ENCODE measurements around the gene GRAP2.

- TF ChIP-seq, protein P1, sequence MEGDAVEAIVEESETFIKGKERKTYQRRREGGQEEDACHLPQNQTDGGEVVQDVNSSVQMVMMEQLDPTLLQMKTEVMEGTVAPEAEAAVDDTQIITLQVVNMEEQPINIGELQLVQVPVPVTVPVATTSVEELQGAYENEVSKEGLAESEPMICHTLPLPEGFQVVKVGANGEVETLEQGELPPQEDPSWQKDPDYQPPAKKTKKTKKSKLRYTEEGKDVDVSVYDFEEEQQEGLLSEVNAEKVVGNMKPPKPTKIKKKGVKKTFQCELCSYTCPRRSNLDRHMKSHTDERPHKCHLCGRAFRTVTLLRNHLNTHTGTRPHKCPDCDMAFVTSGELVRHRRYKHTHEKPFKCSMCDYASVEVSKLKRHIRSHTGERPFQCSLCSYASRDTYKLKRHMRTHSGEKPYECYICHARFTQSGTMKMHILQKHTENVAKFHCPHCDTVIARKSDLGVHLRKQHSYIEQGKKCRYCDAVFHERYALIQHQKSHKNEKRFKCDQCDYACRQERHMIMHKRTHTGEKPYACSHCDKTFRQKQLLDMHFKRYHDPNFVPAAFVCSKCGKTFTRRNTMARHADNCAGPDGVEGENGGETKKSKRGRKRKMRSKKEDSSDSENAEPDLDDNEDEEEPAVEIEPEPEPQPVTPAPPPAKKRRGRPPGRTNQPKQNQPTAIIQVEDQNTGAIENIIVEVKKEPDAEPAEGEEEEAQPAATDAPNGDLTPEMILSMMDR (conservative IDR thresholded peaks at IDR 0.05; ENCODE audit: low read depth in 2 of 2) = no peak
- TF ChIP-seq ZNF331 (CRISPR knock-in tag; IDR thresholded peaks at IDR 0.05; ENCODE audit: low read depth) (no peak), POLR2AphosphoS5 (IDR thresholded peaks at IDR 0.05; ENCODE audit: low read depth) (no peak), NANOG (IDR thresholded peaks at IDR 0.05; ENCODE audit: borderline replicate concordance) (no peak), EZH2 (IDR thresholded peaks at IDR 0.05; ENCODE audit: low read depth, unreplicated experiment) (no peak), EZH2phosphoT487 (IDR thresholded peaks at IDR 0.05; ENCODE audit: unreplicated experiment) (no peak), CREB1 (CRISPR knock-in tag; IDR thresholded peaks at IDR 0.05; ENCODE audit: low read depth) (no peak)
- TF ChIP-seq, protein P2, sequence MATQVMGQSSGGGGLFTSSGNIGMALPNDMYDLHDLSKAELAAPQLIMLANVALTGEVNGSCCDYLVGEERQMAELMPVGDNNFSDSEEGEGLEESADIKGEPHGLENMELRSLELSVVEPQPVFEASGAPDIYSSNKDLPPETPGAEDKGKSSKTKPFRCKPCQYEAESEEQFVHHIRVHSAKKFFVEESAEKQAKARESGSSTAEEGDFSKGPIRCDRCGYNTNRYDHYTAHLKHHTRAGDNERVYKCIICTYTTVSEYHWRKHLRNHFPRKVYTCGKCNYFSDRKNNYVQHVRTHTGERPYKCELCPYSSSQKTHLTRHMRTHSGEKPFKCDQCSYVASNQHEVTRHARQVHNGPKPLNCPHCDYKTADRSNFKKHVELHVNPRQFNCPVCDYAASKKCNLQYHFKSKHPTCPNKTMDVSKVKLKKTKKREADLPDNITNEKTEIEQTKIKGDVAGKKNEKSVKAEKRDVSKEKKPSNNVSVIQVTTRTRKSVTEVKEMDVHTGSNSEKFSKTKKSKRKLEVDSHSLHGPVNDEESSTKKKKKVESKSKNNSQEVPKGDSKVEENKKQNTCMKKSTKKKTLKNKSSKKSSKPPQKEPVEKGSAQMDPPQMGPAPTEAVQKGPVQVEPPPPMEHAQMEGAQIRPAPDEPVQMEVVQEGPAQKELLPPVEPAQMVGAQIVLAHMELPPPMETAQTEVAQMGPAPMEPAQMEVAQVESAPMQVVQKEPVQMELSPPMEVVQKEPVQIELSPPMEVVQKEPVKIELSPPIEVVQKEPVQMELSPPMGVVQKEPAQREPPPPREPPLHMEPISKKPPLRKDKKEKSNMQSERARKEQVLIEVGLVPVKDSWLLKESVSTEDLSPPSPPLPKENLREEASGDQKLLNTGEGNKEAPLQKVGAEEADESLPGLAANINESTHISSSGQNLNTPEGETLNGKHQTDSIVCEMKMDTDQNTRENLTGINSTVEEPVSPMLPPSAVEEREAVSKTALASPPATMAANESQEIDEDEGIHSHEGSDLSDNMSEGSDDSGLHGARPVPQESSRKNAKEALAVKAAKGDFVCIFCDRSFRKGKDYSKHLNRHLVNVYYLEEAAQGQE (IDR thresholded peaks at IDR 0.05; ENCODE audit: unreplicated experiment) = no peak
Observed at GRCh38 chr22:39954584-39955055, 53.7 kb downstream of the GRAP2 start.
